Renal cortex interstitium (tissue), 11 donors: Measurements from ENCODE around the gene SBF2. TPM values are rescaled to one million over a fixed set of nuclear protein-coding genes. Genes with fewer than 3 reads are reported as not detected.
"Not testable (repeated sequence)": the region's sequence is repeated elsewhere in the genome, so short reads cannot be mapped to it uniquely, and the experiment has no call there.

Experiments
- DNase-seq, 11 donors: peaks; one replicate each; pipeline ENCODE4 v3.0.0-alpha.2; 2013; ENCODE audit warnings: low read depth in 9 of 11, low spot score in 4 of 11; ENCODE audit errors: extremely low read depth in 1 of 11
- polyA plus RNA-seq, 3 donors: library from polyadenylated mRNA; unstranded; fragments of 120-200 nt; gene quantifications; one replicate each; pipeline ENCODE4 v1.2.1, GENCODE V29; 2013; ENCODE audit not compliant: insufficient read length in 3 of 3

SBF2 gene
- polyA plus RNA-seq, 3 donors, result 47.0 to 58.3 (median 52.3) TPM

- no peak for DNase-seq
Observed at GRCh38 chr11:9905960-9906791, 387.8 kb downstream of the SBF2 start.

- no peak for DNase-seq
Observed at GRCh38 chr11:9905501-9905951, 388.5 kb downstream of the SBF2 start.

GRCh38 chr11:9903579-9903978, 390.4 kb downstream of the SBF2 start:
- DNase-seq, result no peak

GRCh38 chr11:9901943-9902342, 392.1 kb downstream of the SBF2 start:
- DNase-seq, result peak in 1 of 11 donors; percentile 5

- not testable (repeated sequence) for DNase-seq
Observed at GRCh38 chr11:9900253-9900652, 393.8 kb downstream of the SBF2 start.

GRCh38 chr11:9899676-9900075, 394.3 kb downstream of the SBF2 start:
- no peak for DNase-seq

- DNase-seq, result no peak
Observed at GRCh38 chr11:9896902-9897301, 397.1 kb downstream of the SBF2 start.

- DNase-seq, result no peak
Observed at GRCh38 chr11:9895006-9895405, 399.0 kb downstream of the SBF2 start.

- no peak for DNase-seq
Observed at GRCh38 chr11:9893474-9893873, 400.5 kb downstream of the SBF2 start.

GRCh38 chr11:9888938-9889337, 405.1 kb downstream of the SBF2 start:
- DNase-seq, result no peak

GRCh38 chr11:9887472-9887871, 406.5 kb downstream of the SBF2 start:
- DNase-seq, result no peak

- no peak for DNase-seq
Observed at GRCh38 chr11:9886595-9886994, 407.4 kb downstream of the SBF2 start.

- DNase-seq, result no peak
Observed at GRCh38 chr11:9884601-9885000, 409.4 kb downstream of the SBF2 start.

GRCh38 chr11:9880657-9881056, 413.4 kb downstream of the SBF2 start:
- no peak for DNase-seq

GRCh38 chr11:9878936-9879335, 415.1 kb downstream of the SBF2 start:
- no peak for DNase-seq

GRCh38 chr11:9876331-9876730, 417.7 kb downstream of the SBF2 start:
- DNase-seq, result no peak

GRCh38 chr11:9875862-9876261, 418.2 kb downstream of the SBF2 start:
- no peak for DNase-seq

- no peak for DNase-seq
Observed at GRCh38 chr11:9875399-9875798, 418.6 kb downstream of the SBF2 start.

GRCh38 chr11:9874466-9874865, 419.6 kb downstream of the SBF2 start:
- DNase-seq, result no peak

GRCh38 chr11:9868641-9869040, 425.4 kb downstream of the SBF2 start:
- DNase-seq, result no peak

GRCh38 chr11:9862981-9863380, 431.0 kb downstream of the SBF2 start:
- DNase-seq, result no peak
